ENCODE results near the gene MORN5.

Gene MORN5

DNA sequence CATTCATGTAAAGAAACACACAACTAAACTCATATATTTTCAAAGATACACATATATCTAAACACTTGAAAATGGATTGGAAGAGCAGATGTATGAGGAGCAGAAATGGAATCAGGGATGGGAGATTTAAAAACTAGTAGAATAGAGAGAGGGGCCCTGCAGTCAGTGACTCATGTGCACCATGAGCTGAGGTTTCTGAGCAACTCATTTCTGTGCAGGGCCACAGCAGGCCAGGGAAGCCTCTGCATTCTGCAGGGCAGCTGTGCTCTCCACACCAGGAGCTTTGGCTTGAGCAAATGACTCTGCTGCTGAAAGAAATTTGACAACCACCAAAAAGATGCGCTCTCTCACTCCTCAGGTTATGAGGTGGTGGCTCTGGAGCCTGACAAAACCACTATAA is 41.9 kb downstream of the MORN5 start:
- Histone ChIP-seq H3K79me2 (ENCODE audit: insufficient read depth, low read length) (no peaks in the 10 kb centered on the region), H3K27me3 (ENCODE audit: insufficient read depth, low read length, poor library complexity, severe bottlenecking) (no peaks in the 10 kb centered on the region), H3K36me3 (ENCODE audit: insufficient read depth, low read length) (no peaks in the 10 kb centered on the region), H2AFZ (ENCODE audit: low read length) (no peak overlapping the region), H3K4me3 (ENCODE audit: low read length, poor library complexity, severe bottlenecking) (no peak overlapping the region), H3K9me2 (replicated peaks; ENCODE audit: low read depth, low read length) (no peaks in the 10 kb centered on the region), H3F3A (ENCODE audit: low read depth) (no peaks in the 10 kb centered on the region), H3K9me3 (ENCODE audit: insufficient read depth, low read depth, low read length) (no peaks in the 10 kb centered on the region), H3K4me1 (ENCODE audit: insufficient read depth, low read length, poor library complexity, severe bottlenecking) (no peaks in the 10 kb centered on the region), H3K4me2 (ENCODE audit: low read depth, low read length, poor library complexity, severe bottlenecking) (no peak overlapping the region), H3K9ac (ENCODE audit: low read depth, low read length, poor library complexity, severe bottlenecking) (no peak overlapping the region), H4K20me1 (ENCODE audit: insufficient read depth, low read length, poor library complexity, severe bottlenecking) (no peaks in the 10 kb centered on the region)
- no peak for TF ChIP-seq EZH2phosphoT487 (IDR thresholded peaks at IDR 0.05; ENCODE audit: borderline replicate concordance)
- TF ChIP-seq, protein P1, sequence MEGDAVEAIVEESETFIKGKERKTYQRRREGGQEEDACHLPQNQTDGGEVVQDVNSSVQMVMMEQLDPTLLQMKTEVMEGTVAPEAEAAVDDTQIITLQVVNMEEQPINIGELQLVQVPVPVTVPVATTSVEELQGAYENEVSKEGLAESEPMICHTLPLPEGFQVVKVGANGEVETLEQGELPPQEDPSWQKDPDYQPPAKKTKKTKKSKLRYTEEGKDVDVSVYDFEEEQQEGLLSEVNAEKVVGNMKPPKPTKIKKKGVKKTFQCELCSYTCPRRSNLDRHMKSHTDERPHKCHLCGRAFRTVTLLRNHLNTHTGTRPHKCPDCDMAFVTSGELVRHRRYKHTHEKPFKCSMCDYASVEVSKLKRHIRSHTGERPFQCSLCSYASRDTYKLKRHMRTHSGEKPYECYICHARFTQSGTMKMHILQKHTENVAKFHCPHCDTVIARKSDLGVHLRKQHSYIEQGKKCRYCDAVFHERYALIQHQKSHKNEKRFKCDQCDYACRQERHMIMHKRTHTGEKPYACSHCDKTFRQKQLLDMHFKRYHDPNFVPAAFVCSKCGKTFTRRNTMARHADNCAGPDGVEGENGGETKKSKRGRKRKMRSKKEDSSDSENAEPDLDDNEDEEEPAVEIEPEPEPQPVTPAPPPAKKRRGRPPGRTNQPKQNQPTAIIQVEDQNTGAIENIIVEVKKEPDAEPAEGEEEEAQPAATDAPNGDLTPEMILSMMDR (conservative IDR thresholded peaks at IDR 0.05; ENCODE audit: low read length), result no peak

DNA sequence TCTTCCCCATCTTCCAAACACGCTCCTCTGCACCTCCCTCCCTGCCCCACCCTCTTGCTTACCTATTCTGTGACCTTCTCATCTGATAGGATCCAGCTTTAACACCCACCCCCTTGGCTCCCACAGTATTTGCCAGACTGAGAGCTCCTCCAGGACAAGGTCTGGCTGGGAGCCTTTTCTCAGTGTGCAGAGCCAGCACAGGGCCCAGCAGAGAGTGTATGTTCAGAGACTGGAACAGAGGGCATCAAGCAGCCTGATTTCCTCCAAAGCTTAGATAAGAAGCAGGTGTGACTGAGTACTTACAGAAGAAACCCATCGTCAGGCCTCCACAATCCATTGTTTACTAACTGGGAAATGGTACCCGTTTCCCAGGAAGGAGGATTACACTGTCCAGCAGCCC is 42.4 kb downstream of the MORN5 start:
- TF ChIP-seq, protein P1 (conservative IDR thresholded peaks at IDR 0.05; ENCODE audit: low read length), result no peak
- no peak for TF ChIP-seq EZH2phosphoT487 (IDR thresholded peaks at IDR 0.05; ENCODE audit: borderline replicate concordance)
- no peaks in the 10 kb centered on the region for H3K79me2 ChIP-seq (ENCODE audit: insufficient read depth, low read length)
- no peaks in the 10 kb centered on the region for H3K27me3 ChIP-seq (ENCODE audit: insufficient read depth, low read length, poor library complexity, severe bottlenecking)
- H4K20me1 ChIP-seq (ENCODE audit: insufficient read depth, low read length, poor library complexity, severe bottlenecking), result no peaks in the 10 kb centered on the region
- H2AFZ ChIP-seq (ENCODE audit: low read length), result no peak overlapping the region
- H3K9me3 ChIP-seq (ENCODE audit: insufficient read depth, low read depth, low read length), result no peaks in the 10 kb centered on the region
- H3K4me3 ChIP-seq (ENCODE audit: low read length, poor library complexity, severe bottlenecking), result no peak overlapping the region
- H3F3A ChIP-seq (ENCODE audit: low read depth), result no peaks in the 10 kb centered on the region
- no peaks in the 10 kb centered on the region for H3K9me2 ChIP-seq (replicated peaks; ENCODE audit: low read depth, low read length)
- no peaks in the 10 kb centered on the region for H3K4me1 ChIP-seq (ENCODE audit: insufficient read depth, low read length, poor library complexity, severe bottlenecking)
- no peaks in the 10 kb centered on the region for H3K36me3 ChIP-seq (ENCODE audit: insufficient read depth, low read length)
- no peak overlapping the region for H3K4me2 ChIP-seq (ENCODE audit: low read depth, low read length, poor library complexity, severe bottlenecking)
- H3K9ac ChIP-seq (ENCODE audit: low read depth, low read length, poor library complexity, severe bottlenecking), result no peak overlapping the region

DNA sequence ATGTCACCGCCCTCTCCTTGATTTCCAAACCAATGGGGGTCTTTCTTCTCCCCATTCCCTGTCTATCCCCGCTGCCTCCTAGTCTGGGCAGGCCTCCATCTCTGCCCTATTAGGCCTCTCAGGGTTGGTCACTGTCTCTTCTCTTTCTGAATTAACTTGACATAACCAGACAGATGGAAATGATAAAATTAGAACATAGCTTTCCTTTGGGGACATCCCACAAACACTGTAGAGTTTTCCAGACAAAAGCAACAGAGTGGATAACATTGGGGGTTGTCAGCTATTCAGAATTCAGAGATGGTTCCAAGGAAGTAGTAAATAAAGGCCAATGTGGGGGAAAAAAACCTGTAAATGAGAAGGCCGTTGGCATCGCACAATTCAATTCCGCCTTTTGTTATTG is 44.3 kb downstream of the MORN5 start:
- Histone ChIP-seq H3K9me2 (replicated peaks; ENCODE audit: low read depth, low read length) (no peaks in the 10 kb centered on the region), H3K36me3 (ENCODE audit: insufficient read depth, low read length) (no peaks in the 10 kb centered on the region), H4K20me1 (ENCODE audit: insufficient read depth, low read length, poor library complexity, severe bottlenecking) (no peaks in the 10 kb centered on the region), H3K9me3 (ENCODE audit: insufficient read depth, low read depth, low read length) (no peaks in the 10 kb centered on the region), H2AFZ (ENCODE audit: low read length) (no peak overlapping the region), H3F3A (ENCODE audit: low read depth) (no peaks in the 10 kb centered on the region), H3K79me2 (ENCODE audit: insufficient read depth, low read length) (no peaks in the 10 kb centered on the region), H3K27me3 (ENCODE audit: insufficient read depth, low read length, poor library complexity, severe bottlenecking) (no peaks in the 10 kb centered on the region), H3K4me1 (ENCODE audit: insufficient read depth, low read length, poor library complexity, severe bottlenecking) (no peaks in the 10 kb centered on the region), H3K4me2 (ENCODE audit: low read depth, low read length, poor library complexity, severe bottlenecking) (no peak overlapping the region), H3K9ac (ENCODE audit: low read depth, low read length, poor library complexity, severe bottlenecking) (no peak overlapping the region), H3K4me3 (ENCODE audit: low read length, poor library complexity, severe bottlenecking) (no peak overlapping the region)
- TF ChIP-seq, protein P1 (conservative IDR thresholded peaks at IDR 0.05; ENCODE audit: low read length), result no peak
- TF ChIP-seq EZH2phosphoT487 (IDR thresholded peaks at IDR 0.05; ENCODE audit: borderline replicate concordance), result no peak

Measured in Loucy (cell line).